DND-41 (cell line): Measurements from ENCODE around the gene ZNF592.

Experiments
- ATAC-seq: fragments of 200-7000 bp; cut with Tn5 transposase; 3 replicates; pipeline ENCODE4 v1.9.1; 2021; ENCODE audit warnings: low read depth; ENCODE audit not compliant: insufficient read depth
- DNase-seq: peaks from one replicate; pipeline ENCODE4 v3.0.0-alpha.2; 2020
- H2AFZ ChIP-seq: 2 replicates; pipeline ENCODE4 v1.6.0; 2012; ENCODE audit warnings: low read depth, low read length
- H3K27ac ChIP-seq: 2 replicates; pipeline ENCODE4 v1.5.1; 2012; ENCODE audit warnings: low read length, inconsistent platforms
- H3K27me3 ChIP-seq: fragments of 200-600 bp; sonication (generic); 2 replicates; pipeline ENCODE4 v1.6.0; 2012; ENCODE audit warnings: low read length, mild to moderate bottlenecking, inconsistent platforms; ENCODE audit not compliant: insufficient read depth, poor library complexity
- H3K36me3 ChIP-seq: 2 replicates; pipeline ENCODE4 v1.5.1; 2012; ENCODE audit warnings: low read length, inconsistent platforms; ENCODE audit not compliant: insufficient read depth
- H3K4me1 ChIP-seq: 2 replicates; pipeline ENCODE4 v1.5.1; 2012; ENCODE audit warnings: mild to moderate bottlenecking, low read length; ENCODE audit not compliant: insufficient read depth
- H3K4me2 ChIP-seq: 2 replicates; pipeline ENCODE4 v1.6.0; 2012; ENCODE audit warnings: mild to moderate bottlenecking, moderate library complexity, low read length, inconsistent platforms; ENCODE audit not compliant: insufficient read depth
- H3K4me3 ChIP-seq, 2 experiments: fragments of 200-600 bp in 1 of 2; shearing (Covaris generic) in 1 of 2; 2 replicates each; pipeline ENCODE4 v1.5.1; 2012 to 2016; ENCODE audit warnings: inconsistent platforms in 2 of 2, low read length in 2 of 2, mild to moderate bottlenecking in 2 of 2, low read depth in 1 of 2, moderate library complexity in 1 of 2
- H3K79me2 ChIP-seq: 2 replicates; pipeline ENCODE4 v1.6.0; 2012; ENCODE audit warnings: low read length, inconsistent platforms; ENCODE audit not compliant: insufficient read depth
- H3K9ac ChIP-seq: 2 replicates; pipeline ENCODE4 v1.6.0; 2012; ENCODE audit warnings: low read depth, mild to moderate bottlenecking, inconsistent platforms, low read length, moderate library complexity
- H3K9me3 ChIP-seq: 2 replicates; pipeline ENCODE4 v1.5.1; 2012; ENCODE audit warnings: low read length, moderate library complexity, mild to moderate bottlenecking, inconsistent platforms; ENCODE audit not compliant: insufficient read depth, severe bottlenecking
- H4K20me1 ChIP-seq: 2 replicates; pipeline ENCODE4 v1.6.0; 2012; ENCODE audit warnings: low read length; ENCODE audit not compliant: insufficient read depth
- CTCF ChIP-seq: IDR thresholded peaks from 2 replicates; pipeline ENCODE4 v1.5.1; 2012; ENCODE audit warnings: borderline replicate concordance, low read length, moderate library complexity, mild to moderate bottlenecking; ENCODE audit not compliant: poor library complexity, severe bottlenecking; ENCODE audit errors: extremely low read depth
- EZH2 ChIP-seq: IDR thresholded peaks from 3 replicates; pipeline ENCODE4 v1.6.1; 2012; ENCODE audit warnings: borderline replicate concordance, low read depth, mild to moderate bottlenecking, moderate library complexity, low read length, inconsistent platforms; ENCODE audit not compliant: severe bottlenecking

The ZNF592 gene

GRCh38 chr15:84760219-84760618 is 11.8 kb downstream of the ZNF592 start:
- Histone ChIP-seq H3K9ac (no peak overlapping the region), H3K4me1 (0 out of 2 replicates have a peak, but pooled peaks cover 3% of the 10 kb centered on the region), H3K9me3 (no peaks in the 10 kb centered on the region), H3K27ac (no peak overlapping the region), H3K27me3 (no peaks in the 10 kb centered on the region), H4K20me1 (peaks cover 65% of the 10 kb centered on the region), H3K36me3 (peaks cover 11% of the 10 kb centered on the region; the same call in 1 of the 2 replicates), H3K4me2 (no peak overlapping the region), H2AFZ (no peak overlapping the region), H3K4me3 (no peak overlapping the region), H3K79me2 (peaks cover 97% of the 10 kb centered on the region)
- no peak for ATAC-seq
- no peak for DNase-seq
- TF ChIP-seq EZH2, result no peak
- no peak for TF ChIP-seq CTCF

GRCh38 chr15:84761607-84762131 is 13.3 kb downstream of the ZNF592 start:
- DNase-seq, result no peak

GRCh38 chr15:84762840-84763572 is 14.6 kb downstream of the ZNF592 start:
- H3K27ac ChIP-seq, result no peak overlapping the region
- H3K4me1 ChIP-seq, result 0 out of 2 replicates have a peak, but pooled peaks cover 3% of the 10 kb centered on the region
- H3K79me2 ChIP-seq, result peaks cover 95% of the 10 kb centered on the region
- H3K27me3 ChIP-seq, result no peaks in the 10 kb centered on the region
- no peak overlapping the region for H3K9ac ChIP-seq
- H3K36me3 ChIP-seq, result peaks cover 33% of the 10 kb centered on the region
- no peak overlapping the region for H3K4me3 ChIP-seq
- no peak overlapping the region for H3K4me2 ChIP-seq
- no peak for ATAC-seq
- no peak overlapping the region for H2AFZ ChIP-seq
- TF ChIP-seq CTCF, result no peak
- TF ChIP-seq EZH2, result no peak
- no peaks in the 10 kb centered on the region for H3K9me3 ChIP-seq
- peaks cover 58% of the 10 kb centered on the region for H4K20me1 ChIP-seq
- no peak for DNase-seq

More at GRCh38 chr15:84761607-84762131, 13.3 kb downstream of the ZNF592 start:
- Histone ChIP-seq H3K4me2 (no peak overlapping the region), H3K4me1 (0 out of 2 replicates have a peak, but pooled peaks cover 3% of the 10 kb centered on the region), H4K20me1 (peaks cover 58% of the 10 kb centered on the region), H3K9me3 (no peaks in the 10 kb centered on the region), H2AFZ (no peak overlapping the region), H3K9ac (no peak overlapping the region), H3K27ac (no peak overlapping the region), H3K4me3 (no peak overlapping the region), H3K36me3 (peaks cover 24% of the 10 kb centered on the region), H3K79me2 (peaks cover 96% of the 10 kb centered on the region), H3K27me3 (no peaks in the 10 kb centered on the region)
- no peak for ATAC-seq
- TF ChIP-seq EZH2, result no peak
- TF ChIP-seq CTCF, result no peak
